Central memory CD8-positive, alpha-beta T cell (primary cell): ENCODE results near the gene GALNT16.
"Not testable (repeated sequence)": the region's sequence is repeated elsewhere in the genome, so short reads cannot be mapped to it uniquely, and the experiment has no call there.

ENCODE experiments used
- ATAC-seq: fragments of 150-1000 bp; cut with Tn5 transposase; replicated peaks from 2 replicates; pipeline ENCODE4 v1.10.0; 2022; ENCODE audit warnings: mild to moderate bottlenecking, moderate FRiP score, moderate number of reproducible peaks; ENCODE audit not compliant: poor library complexity, severe bottlenecking; ENCODE audit errors: extremely low read depth
- DNase-seq, 2 donors: peaks; one replicate each; pipeline ENCODE4 v3.0.0; 2021; ENCODE audit warnings: low spot score in 2 of 2
- H3K27ac Mint-ChIP-seq: one replicate; pipeline ENCODE4 v1.8.0; 2022; ENCODE audit warnings: low read depth, mild to moderate bottlenecking, moderate library complexity, mixed read lengths
- H3K27me3 Mint-ChIP-seq: one replicate; pipeline ENCODE4 v1.8.0; 2022; ENCODE audit warnings: mixed read lengths
- H3K36me3 Mint-ChIP-seq: one replicate; pipeline ENCODE4 v1.8.0; 2022; ENCODE audit warnings: mild to moderate bottlenecking, moderate library complexity, mixed read lengths; ENCODE audit not compliant: insufficient read depth
- H3K4me1 Mint-ChIP-seq: one replicate; pipeline ENCODE4 v1.8.0; 2022; ENCODE audit warnings: mixed read lengths
- H3K4me3 Mint-ChIP-seq: one replicate; pipeline ENCODE4 v1.8.0; 2022; ENCODE audit warnings: mild to moderate bottlenecking, moderate library complexity, mixed read lengths
- H3K9me3 Mint-ChIP-seq: one replicate; pipeline ENCODE4 v1.8.0; 2022; ENCODE audit warnings: mixed read lengths

GALNT16 gene

DNA sequence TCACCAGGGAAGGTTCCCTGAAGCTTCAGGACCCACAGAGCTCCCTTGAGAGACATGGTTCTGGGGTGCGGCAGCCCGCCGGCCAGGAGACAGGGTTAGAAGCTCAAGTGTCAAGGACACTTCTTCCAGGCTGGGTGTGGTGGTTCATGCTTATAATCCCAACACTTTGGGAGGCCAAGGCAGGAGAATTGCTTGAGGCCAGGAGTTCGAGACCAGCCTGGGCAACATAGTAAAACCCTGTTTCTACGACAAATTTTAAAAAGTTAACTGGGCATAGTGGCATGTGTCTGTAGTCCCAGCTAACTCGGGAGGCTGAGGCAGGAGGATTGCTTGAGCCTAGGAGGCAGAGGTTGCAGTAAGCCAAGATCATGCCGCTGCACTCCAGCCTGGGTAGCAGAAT lies 30.9 kb downstream of the GALNT16 start:
- H3K4me1 Mint-ChIP-seq, ATAC-seq, H3K4me3 Mint-ChIP-seq, H3K27me3 Mint-ChIP-seq, DNase-seq, H3K36me3 Mint-ChIP-seq, H3K9me3 Mint-ChIP-seq, H3K27ac Mint-ChIP-seq: not testable (repeated sequence)

DNA sequence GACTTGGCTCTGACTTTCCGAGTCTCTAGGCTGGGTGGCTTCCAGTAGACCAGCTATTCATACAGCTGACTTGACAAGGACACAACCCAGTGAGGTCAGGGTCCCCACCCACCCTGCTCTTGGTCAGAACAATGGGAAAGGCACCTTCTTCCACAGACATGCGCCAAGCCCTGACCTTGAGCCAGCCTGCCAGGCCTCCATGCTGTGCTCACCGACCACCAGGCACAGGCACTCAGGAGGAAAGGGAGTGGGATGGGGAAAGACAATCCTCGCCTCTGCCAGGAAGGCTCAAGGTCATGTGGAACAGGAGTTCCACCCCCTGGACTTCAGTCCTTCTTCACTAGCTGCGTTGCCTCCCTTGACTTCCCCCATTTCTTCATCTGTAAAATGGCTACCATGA lies 31.4 kb downstream of the GALNT16 start:
- Mint-ChIP-seq H3K27me3 (no peaks in the 10 kb centered on the region), H3K4me3 (no peak overlapping the region), H3K27ac (no peak overlapping the region), H3K9me3 (no peaks in the 10 kb centered on the region), H3K36me3 (no peaks in the 10 kb centered on the region), H3K4me1 (no peaks in the 10 kb centered on the region)
- DNase-seq (no peak), ATAC-seq (no peak)

DNA sequence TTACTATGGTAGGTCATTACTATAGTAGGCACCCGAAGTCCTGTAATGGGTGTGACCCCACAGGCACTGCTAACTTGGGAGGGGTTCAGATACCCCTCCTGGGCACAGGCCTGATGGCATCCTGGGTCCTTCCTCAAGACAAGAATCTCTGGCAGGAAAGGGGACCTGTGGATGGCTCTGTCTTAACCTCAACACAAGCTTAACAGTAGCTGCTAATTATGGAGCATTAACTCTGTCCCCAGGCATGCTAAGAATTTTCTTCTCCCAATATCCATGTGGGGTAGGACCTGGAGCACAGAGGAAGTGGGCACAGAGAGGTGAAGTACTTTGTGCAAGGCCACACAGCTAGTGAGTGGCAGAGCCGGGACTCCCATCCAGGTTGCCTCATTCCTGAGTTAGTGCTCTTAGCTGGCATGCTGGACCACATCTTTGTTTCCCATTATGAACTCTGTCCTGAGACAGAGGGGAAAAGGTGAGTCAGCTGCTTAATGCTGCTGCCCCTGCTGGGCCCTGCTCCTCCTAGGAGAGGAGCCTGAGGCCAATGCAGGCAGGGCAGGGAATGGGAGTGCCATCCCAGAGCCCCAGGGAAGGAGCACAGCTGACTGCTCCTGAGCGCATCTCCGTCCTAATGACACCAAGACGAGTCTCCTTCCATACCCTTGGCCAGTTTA lies 32.1 kb downstream of the GALNT16 start:
- no peak for DNase-seq
- ATAC-seq = no peak
- Mint-ChIP-seq H3K4me1 (no peaks in the 10 kb centered on the region), H3K4me3 (no peak overlapping the region), H3K9me3 (no peaks in the 10 kb centered on the region), H3K27ac (no peak overlapping the region), H3K36me3 (no peaks in the 10 kb centered on the region), H3K27me3 (peaks cover 2% of the 10 kb centered on the region)

DNA sequence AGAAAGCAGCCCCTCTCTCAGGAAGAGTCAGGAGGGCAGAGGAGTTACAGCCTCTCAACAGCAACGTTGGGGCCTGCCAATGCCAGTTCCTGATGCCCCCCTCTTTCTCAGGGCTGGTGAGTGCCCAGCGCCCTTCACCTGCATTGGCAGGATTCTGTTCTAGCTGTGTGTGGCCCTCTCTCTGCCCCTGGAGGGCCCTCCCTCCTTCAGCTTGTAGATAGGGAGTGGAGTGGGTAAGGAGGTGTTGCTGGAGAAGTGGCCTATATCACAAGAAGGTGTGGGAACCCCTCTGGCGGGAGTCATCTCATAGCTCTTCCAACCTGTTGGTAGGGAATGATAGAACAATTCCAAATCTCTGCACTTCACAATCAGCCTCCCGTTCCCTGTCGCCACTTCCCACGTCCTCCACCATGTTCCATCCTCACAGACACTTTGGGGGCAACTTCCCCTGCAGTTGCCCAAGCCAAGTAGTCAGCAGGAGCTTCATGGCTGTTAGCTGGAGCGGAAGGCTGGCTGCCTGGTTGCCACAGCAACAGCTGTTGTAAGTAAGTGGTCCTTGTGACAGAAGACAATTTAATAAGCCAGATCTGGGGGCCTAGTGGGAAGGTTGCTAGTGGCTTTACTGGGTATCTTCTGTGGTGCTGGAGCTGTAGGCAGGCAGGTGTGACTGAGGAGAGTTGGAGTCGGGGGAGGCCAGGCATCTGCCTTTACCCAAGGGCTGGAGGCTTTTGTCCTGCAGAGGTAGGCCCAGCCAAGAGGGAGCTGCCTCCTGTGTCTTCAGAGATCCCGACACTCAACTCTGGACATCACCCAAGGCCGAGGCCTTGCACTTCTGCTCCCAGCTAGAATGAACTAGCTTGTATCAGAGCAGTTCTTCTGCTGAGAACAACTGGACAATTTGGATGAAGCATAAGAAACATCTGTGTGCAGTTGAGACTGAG lies 38.4 kb downstream of the GALNT16 start:
- Mint-ChIP-seq H3K27me3 (peaks cover 28% of the 10 kb centered on the region), H3K4me1 (no peaks in the 10 kb centered on the region), H3K36me3 (no peaks in the 10 kb centered on the region), H3K9me3 (no peaks in the 10 kb centered on the region), H3K27ac (no peak overlapping the region), H3K4me3 (no peak overlapping the region)
- no peak for DNase-seq
- no peak for ATAC-seq

DNA sequence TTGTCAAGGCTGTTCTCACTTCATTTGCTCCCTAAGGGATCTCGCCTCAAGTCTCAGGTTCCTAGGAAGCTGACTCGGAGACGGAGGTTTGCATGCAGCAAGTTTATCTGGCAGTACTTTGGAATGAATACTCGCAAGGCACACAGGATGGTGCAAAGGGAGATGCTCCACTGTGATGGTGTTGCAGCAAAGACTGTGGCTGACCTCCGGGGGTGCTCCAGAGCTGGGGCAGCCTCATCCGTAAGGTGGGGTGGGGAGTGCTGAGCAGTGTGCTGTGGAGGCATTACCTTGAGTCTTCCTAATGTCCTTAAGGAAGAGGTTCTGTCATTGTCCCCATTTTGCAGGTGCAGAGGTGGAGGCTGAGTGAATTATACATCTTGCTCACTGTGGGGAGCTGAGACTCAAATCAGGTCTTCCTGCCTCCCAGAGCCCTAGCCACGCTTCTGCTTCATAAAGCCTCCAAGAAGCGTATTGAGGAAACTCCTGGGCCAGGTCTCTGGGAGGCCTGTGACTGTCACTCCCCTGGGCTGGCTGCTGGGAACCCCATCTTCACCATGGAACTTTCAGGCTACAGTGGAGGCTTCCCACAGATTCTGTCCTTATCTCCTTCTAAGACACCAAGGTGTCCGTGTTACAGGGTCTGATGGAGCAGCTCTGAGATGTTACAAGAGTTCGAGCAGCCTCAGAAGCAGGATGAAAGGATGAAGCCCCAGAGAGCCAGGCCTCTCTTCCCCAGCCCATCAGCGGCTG lies 39.5 kb downstream of the GALNT16 start:
- peaks cover 32% of the 10 kb centered on the region for H3K27me3 Mint-ChIP-seq
- H3K4me3 Mint-ChIP-seq = no peak overlapping the region
- no peaks in the 10 kb centered on the region for H3K9me3 Mint-ChIP-seq
- ATAC-seq (no peak), DNase-seq (no peak)
- no peaks in the 10 kb centered on the region for H3K4me1 Mint-ChIP-seq
- no peak overlapping the region for H3K27ac Mint-ChIP-seq
- H3K36me3 Mint-ChIP-seq = no peaks in the 10 kb centered on the region

DNA sequence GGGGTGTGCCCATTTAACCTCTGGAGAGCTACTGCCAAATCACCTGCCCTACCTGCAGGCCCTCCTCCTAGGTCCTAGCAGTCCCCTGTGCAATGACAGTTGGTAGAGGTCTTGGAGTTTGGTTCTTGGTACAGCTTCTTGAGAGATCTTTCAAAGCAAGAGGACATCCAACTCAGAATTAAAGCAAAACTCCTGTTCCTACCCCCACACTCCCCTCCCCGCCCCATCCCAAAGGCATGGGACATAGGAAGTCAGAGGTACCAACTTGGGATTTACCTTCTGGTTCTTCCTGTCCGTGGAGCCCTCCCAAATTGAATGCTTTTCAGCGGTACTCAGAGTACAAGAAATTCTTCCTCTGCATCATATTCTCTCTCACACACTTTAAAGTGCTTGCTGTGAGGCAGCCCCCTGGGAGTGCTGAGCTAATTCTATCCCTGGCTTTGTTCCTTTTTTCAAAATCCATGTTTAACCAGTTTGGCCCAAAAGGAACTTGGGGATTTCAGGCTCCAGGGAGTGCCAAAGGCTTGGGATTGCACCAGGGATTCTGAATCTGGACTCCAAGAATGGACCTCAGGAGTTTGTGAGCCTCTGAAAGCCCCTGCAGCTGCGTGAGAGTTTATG lies 40.8 kb downstream of the GALNT16 start:
- H3K36me3 Mint-ChIP-seq = no peaks in the 10 kb centered on the region
- no peaks in the 10 kb centered on the region for H3K4me1 Mint-ChIP-seq
- H3K4me3 Mint-ChIP-seq = no peak overlapping the region

DNA sequence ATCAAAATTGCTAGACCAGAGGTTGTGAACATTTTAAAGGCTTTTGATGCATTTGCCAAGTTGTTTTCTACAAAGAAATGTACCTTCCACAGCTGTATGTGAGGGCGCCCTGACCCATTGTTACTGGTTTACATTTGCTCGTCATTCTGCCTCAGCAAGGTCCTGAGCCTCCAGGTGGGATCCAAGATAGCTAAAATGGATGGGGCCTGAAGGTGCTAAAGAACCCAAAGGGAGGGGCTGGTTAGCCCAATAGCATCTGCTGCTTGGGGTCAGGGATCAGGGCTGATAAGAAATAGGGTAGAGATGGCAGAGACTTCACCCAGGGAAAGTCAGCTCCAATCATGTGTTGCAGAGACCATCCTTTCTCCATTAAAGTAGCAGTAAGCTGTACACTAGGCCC lies 43.1 kb downstream of the GALNT16 start:
- DNase-seq (no peak), ATAC-seq (no peak)
- no peaks in the 10 kb centered on the region for H3K36me3 Mint-ChIP-seq
- H3K4me3 Mint-ChIP-seq = no peak overlapping the region
- no peaks in the 10 kb centered on the region for H3K9me3 Mint-ChIP-seq
- no peaks in the 10 kb centered on the region for H3K4me1 Mint-ChIP-seq
- H3K27me3 Mint-ChIP-seq = peaks cover 51% of the 10 kb centered on the region
- H3K27ac Mint-ChIP-seq = no peak overlapping the region

More for the DNA sequence above, 40.8 kb downstream of the GALNT16 start:
- no peaks in the 10 kb centered on the region for H3K9me3 Mint-ChIP-seq
- H3K27ac Mint-ChIP-seq = no peak overlapping the region
- ATAC-seq (no peak), DNase-seq (no peak)
- peaks cover 40% of the 10 kb centered on the region for H3K27me3 Mint-ChIP-seq

DNA sequence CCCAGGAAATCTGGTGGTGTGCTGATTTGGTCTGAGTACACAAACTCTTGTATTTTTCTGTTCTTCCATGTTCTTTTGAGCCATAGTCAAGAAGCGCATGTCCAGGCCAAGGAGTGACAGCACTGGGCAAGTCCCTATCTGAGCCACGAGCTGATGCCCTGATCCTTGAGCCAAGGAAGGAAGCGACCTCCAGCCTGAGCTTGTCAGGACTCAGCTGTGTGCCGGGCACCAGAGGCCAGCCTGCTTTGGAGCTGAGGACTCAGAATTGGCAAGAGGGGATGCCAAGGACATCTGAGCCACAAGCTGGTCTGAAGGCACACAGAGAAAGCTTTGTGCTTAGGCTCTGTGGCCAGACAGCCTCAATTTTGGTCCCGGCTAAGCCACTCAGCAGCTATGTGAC lies 52.6 kb downstream of the GALNT16 start:
- no peaks in the 10 kb centered on the region for H3K36me3 Mint-ChIP-seq

DNA sequence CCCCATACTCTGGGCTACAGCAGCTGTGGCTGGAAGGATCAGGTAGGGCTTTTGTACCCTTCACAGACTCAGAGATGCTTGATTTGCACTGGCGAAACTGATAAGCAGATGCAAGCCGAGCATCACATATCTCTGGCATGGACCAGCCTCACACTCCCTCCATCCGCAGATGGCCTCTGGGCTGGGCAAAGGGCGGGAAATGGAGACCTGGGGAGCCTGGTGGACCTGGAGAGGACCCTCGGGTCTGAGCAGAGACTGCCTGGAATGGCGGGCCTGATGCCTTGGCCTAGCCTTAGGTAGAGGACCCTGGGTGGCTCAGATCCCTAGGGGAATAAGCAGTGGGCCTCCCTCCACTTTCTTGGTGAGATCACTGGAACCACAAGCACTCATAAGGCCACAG lies 53.2 kb downstream of the GALNT16 start:
- Mint-ChIP-seq H3K4me3 (no peak overlapping the region), H3K27me3 (peaks cover 27% of the 10 kb centered on the region), H3K9me3 (no peaks in the 10 kb centered on the region), H3K4me1 (no peaks in the 10 kb centered on the region), H3K27ac (no peak overlapping the region), H3K36me3 (no peaks in the 10 kb centered on the region)
- DNase-seq (no peak), ATAC-seq (no peak)

More for the DNA sequence above, 52.6 kb downstream of the GALNT16 start:
- Mint-ChIP-seq H3K27me3 (peaks cover 33% of the 10 kb centered on the region), H3K9me3 (no peaks in the 10 kb centered on the region), H3K4me3 (no peak overlapping the region), H3K4me1 (no peaks in the 10 kb centered on the region), H3K27ac (no peak overlapping the region)
- DNase-seq = no peak
- ATAC-seq = no peak

DNA sequence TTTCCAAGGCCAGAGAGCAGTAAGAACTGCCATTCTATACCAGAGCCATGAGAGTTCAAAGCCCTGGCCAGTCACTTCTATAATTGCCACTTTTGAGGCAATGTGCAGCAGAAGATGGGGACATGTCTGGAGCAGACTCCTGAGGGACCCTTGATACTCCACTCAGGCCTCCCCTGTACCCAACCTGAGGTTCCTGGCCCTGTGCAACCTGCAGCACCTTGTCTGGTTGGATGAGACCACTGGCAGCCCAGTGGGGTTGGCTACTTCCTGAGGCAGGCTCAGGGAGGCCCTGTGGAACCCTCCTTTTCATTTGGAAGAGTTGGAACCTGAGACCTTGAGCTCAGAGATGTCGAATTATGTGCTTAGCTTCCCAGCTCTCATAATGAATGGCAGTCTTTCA lies 54.4 kb downstream of the GALNT16 start:
- no peak for DNase-seq
- Mint-ChIP-seq H3K36me3 (no peaks in the 10 kb centered on the region), H3K4me3 (no peak overlapping the region), H3K27ac (no peak overlapping the region), H3K4me1 (no peaks in the 10 kb centered on the region), H3K27me3 (peaks cover 17% of the 10 kb centered on the region), H3K9me3 (no peaks in the 10 kb centered on the region)
- ATAC-seq = no peak

DNA sequence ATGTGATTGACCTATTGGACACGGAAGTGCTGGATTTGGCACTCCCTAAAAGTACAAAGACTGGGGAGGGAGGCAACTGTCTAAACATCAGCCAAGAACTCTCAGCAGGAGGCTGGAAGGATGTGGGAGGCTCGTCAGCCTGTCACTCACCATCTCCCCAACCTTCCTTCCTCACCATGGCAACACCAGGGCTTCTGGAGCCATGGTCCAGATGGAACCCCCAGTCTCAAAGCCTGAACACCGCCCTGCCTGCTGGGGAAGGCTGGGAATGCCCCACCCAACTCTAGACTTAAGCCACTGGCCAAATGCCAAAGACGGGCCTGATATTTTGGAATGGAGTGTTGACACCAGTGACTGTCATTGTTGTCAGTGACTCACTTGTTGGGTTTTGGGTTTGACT lies 55.3 kb downstream of the GALNT16 start:
- H3K4me3 Mint-ChIP-seq = no peak overlapping the region
- no peak overlapping the region for H3K27ac Mint-ChIP-seq
- no peaks in the 10 kb centered on the region for H3K9me3 Mint-ChIP-seq
- peaks cover 7% of the 10 kb centered on the region for H3K27me3 Mint-ChIP-seq
- DNase-seq (no peak), ATAC-seq (no peak)
- H3K4me1 Mint-ChIP-seq = no peaks in the 10 kb centered on the region
- H3K36me3 Mint-ChIP-seq = no peaks in the 10 kb centered on the region

DNA sequence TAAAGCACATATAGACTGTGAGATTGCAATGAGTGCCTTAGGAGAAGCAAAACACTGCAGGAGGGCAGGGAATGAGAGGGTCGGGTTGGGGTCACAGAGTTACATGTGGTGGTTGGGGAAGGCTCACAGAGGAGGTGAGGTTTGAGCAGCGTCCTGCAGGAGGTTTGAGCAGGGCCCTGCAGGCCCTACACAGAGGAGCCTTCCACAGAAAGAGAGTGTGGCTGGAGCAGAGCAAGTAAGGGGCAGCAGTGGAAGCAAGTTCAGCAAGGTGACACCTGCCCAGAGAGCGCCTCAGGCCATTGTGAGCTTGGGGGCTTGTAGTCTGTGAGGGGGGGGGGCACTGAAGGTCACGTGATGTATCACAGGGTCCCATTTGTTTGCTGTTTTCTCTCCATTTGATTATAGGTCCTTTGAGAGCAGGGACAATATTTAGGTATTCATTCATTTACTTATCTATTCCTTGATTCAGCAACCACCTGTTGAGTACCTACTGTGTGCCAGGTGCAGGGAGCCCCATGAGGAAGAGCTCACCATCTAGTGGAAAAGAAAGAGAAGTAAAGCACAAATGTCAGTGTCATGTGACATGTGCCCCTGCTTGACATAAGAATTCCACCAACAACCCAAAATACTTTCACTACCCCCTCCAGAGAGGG lies 56.6 kb downstream of the GALNT16 start:
- Mint-ChIP-seq H3K4me3 (no peak overlapping the region), H3K9me3 (no peaks in the 10 kb centered on the region), H3K4me1 (no peaks in the 10 kb centered on the region), H3K36me3 (no peaks in the 10 kb centered on the region), H3K27ac (no peak overlapping the region), H3K27me3 (no peaks in the 10 kb centered on the region)
- no peak for DNase-seq
- ATAC-seq = no peak
